A673 (cell line): ENCODE results near the gene VMAC.

Experiments
- CTCF ChIP-seq: fragments of 300-800, 200-600 bp; sonication (generic); conservative IDR thresholded peaks from 2 replicates; pipeline ENCODE4 v1.5.1; 2017; ENCODE audit warnings: low read depth, mild to moderate bottlenecking, antibody characterized with exemption, low read length, moderate library complexity, mixed read lengths
- EZH2 ChIP-seq: fragments of 200-600 bp; sonication (generic); IDR thresholded peaks from 2 replicates; pipeline ENCODE4 v1.6.1; 2017; ENCODE audit warnings: borderline replicate concordance, low read depth, mild to moderate bottlenecking, mixed read lengths, antibody characterized with exemption, low read length; ENCODE audit not compliant: poor library complexity, severe bottlenecking

GRCh38 chr19:5956728-5957127 is 52.1 kb downstream of the VMAC start:
- TF ChIP-seq CTCF = no peak
- no peak for TF ChIP-seq EZH2
